HFFc6 (cell line): ENCODE data around the gene LHX2. TPM values are rescaled to one million over a fixed set of nuclear protein-coding genes. Genes with fewer than 3 reads are reported as not detected.
A peak's percentile ranks its signal among the peaks of the same experiment; 100 is the strongest.

Experiments used
- DNase-seq: peaks from one replicate; pipeline ENCODE4 v3.0.0-alpha.2; 2018
- H3K27ac Mint-ChIP-seq: 2 replicates; pipeline ENCODE4 v1.8.0; 2020; ENCODE audit warnings: mild to moderate bottlenecking, mixed read lengths
- H3K27me3 Mint-ChIP-seq: 2 replicates; pipeline ENCODE4 v1.8.0; 2021; ENCODE audit warnings: mild to moderate bottlenecking, moderate library complexity, mixed read lengths; ENCODE audit not compliant: insufficient read depth
- H3K36me3 Mint-ChIP-seq: 2 replicates; pipeline ENCODE4 v1.8.0; 2021; ENCODE audit warnings: low read depth, mixed read lengths
- H3K4me1 Mint-ChIP-seq: 2 replicates; pipeline ENCODE4 v1.8.0; 2020; ENCODE audit warnings: low read depth, mixed read lengths
- H3K4me3 Mint-ChIP-seq: 2 replicates; pipeline ENCODE4 v1.8.0; 2020; ENCODE audit warnings: mild to moderate bottlenecking, moderate library complexity, mixed read lengths
- H3K9me3 Mint-ChIP-seq: 2 replicates; pipeline ENCODE4 v1.8.0; 2020; ENCODE audit warnings: mild to moderate bottlenecking, mixed read lengths
- total RNA-seq, 6 experiments: library from RNA; stranded (reverse); fragmentation: NEBNext Ultra II Directional; extraction: Animal tissue kit (Norgen Biotek cat#: 25700); gene quantifications; 2 replicates in 1 of 6; 3 replicates in 5 of 6; pipeline ENCODE4 v1.2.3, GENCODE V29; 2021
- TF ChIP-seq, protein P1 (sequence below): fragments of 200-600 bp; sonication (generic); IDR thresholded peaks from 2 replicates; pipeline ENCODE4 v1.5.0; 2021; ENCODE audit warnings: antibody characterized with exemption, mild to moderate bottlenecking

Gene LHX2
- total RNA-seq, 6 experiments from 2014 or later: not detected

DNA sequence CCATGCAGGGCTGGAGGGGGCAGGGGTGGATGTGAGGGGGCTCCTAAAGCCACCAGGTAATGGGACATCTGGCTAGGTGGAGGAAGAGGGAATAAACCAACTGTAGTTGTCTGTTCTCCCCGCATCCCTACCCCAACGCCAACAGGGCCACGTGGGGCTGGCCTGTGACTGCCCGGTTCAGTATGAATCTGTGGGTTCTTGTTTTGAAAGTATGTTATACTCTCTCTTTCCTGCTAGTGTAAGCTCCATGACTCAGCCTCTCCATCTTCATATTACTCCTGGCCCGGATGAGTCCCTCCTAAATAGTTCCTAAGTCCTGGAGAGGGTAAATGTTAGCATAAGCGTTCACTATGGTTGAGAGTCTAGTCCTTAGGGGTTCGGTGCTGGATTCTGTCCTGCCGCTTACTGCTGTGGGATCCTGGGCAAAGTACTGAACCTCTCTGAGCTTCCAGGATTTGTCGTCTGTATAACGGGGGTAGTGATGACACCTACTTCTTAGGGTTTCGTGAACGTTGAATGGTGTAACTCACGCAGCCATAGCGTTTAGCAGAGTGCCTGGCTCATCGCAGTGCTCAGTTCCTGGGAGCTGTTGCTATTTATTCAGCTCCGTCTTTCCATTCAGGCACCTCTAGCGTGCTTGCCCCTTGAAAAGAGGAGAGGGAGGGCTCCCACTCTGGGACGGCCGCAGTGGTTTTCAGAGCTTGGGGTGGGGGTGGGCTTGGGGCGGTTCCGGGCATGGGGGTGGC, 28.8 kb downstream of the LHX2 start:
- Mint-ChIP-seq H3K27ac (no peak overlapping the region), H3K4me1 (peaks cover 15% of the 10 kb centered on the region), H3K9me3 (no peaks in the 10 kb centered on the region), H3K4me3 (peak overlapping the region; percentile 69), H3K36me3 (no peaks in the 10 kb centered on the region), H3K27me3 (peaks cover 42% of the 10 kb centered on the region)
- DNase-seq: peak; percentile 49
- TF ChIP-seq, protein P1, sequence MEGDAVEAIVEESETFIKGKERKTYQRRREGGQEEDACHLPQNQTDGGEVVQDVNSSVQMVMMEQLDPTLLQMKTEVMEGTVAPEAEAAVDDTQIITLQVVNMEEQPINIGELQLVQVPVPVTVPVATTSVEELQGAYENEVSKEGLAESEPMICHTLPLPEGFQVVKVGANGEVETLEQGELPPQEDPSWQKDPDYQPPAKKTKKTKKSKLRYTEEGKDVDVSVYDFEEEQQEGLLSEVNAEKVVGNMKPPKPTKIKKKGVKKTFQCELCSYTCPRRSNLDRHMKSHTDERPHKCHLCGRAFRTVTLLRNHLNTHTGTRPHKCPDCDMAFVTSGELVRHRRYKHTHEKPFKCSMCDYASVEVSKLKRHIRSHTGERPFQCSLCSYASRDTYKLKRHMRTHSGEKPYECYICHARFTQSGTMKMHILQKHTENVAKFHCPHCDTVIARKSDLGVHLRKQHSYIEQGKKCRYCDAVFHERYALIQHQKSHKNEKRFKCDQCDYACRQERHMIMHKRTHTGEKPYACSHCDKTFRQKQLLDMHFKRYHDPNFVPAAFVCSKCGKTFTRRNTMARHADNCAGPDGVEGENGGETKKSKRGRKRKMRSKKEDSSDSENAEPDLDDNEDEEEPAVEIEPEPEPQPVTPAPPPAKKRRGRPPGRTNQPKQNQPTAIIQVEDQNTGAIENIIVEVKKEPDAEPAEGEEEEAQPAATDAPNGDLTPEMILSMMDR: no peak

DNA sequence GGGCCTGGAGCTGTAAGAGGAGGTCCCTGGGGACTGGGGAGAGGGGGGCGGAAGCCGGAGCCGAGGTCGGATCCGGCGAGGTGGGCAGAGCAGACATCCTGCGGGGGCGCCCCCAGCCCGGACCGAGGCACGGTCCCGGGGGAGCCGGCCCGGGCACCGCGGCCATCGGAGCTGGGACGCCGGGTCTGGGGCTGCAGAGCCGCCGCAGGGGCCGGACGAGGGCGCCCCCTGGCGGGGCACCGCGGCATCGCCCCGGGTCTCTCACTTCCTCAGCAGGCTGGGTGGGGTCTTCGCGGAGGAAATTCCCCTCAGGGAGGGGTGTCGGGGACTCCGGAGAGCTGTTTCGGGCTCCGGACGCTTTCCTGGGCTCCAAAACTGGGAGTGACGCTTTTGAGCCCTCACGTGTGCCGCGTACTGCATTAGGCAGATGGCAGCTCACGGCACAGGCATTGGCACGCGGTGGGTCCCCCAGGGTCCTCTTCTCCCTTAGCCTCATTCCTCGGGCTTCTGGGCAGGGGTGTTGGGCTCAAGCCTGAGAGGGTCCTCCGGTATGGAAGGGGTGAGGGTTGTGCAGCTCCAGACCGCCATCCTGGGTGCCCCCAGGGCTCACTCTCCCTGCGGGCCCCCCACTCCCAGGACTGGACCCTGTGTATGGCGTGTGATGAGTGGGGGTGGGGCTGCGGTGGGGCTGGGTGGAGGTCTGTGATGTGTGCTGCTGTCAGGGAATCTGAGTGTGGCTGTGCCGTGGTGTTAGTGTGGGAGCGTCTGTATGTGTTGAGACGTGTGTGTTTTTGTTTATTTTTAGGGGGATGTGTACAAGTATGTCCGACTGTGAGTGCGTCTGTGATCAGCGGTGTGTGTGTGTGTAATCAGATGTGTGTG, 29.6 kb downstream of the LHX2 start:
- TF ChIP-seq, protein P1: peak; percentile 99
- Mint-ChIP-seq H3K36me3 (no peaks in the 10 kb centered on the region), H3K9me3 (no peaks in the 10 kb centered on the region), H3K4me1 (peaks cover 15% of the 10 kb centered on the region), H3K27me3 (peaks cover 38% of the 10 kb centered on the region), H3K4me3 (peak overlapping the region; percentile 29; the same call in 1 of the 2 replicates), H3K27ac (no peak overlapping the region)
- no peak for DNase-seq

DNA sequence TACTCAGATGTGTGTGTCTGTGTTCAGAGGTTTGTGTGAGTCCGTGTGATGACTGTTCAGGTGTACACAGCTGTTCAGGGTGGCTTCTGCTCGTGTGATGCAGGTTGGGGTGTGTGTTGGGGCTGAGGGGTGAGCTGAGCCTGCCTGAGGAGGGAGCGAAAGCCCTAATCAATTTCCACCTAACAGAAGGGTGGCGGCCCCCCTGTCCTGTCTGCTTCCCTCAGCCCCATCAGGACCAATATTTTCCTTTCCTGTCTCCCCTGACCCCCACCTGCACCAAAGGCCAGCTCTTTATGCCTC, 30.2 kb downstream of the LHX2 start:
- TF ChIP-seq, protein P1: no peak
- peaks cover 15% of the 10 kb centered on the region for H3K4me1 Mint-ChIP-seq
- H3K4me3 Mint-ChIP-seq: peak overlapping the region; percentile 29; the same call in 1 of the 2 replicates
- no peaks in the 10 kb centered on the region for H3K9me3 Mint-ChIP-seq
- H3K27ac Mint-ChIP-seq: no peak overlapping the region
- peaks cover 38% of the 10 kb centered on the region for H3K27me3 Mint-ChIP-seq
- no peaks in the 10 kb centered on the region for H3K36me3 Mint-ChIP-seq
- DNase-seq: no peak

DNA sequence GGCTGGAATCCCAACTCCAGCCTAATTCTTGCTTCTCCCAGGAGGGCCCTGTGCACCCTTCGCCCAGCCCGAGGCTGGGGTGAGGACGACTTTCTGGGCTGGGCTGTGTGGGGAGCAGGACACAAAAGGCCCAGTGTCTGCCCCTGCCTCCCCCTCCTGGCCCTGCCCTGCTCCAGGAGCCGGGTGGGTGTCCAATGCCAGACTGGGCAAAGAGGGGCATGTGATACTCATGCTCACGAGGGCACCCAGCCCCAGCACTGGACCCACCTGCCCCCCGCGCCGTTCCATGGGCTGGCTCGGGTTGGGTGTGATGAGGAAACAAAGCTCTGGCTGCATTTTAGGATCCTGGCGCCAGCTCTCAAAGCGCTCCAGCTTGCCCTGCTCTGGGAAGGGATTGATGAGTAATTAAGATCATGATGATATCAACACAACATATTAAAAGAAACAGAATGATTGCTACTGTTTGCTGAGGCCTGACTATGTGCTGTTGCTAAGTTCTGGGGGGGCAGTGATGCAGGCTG, 30.7 kb downstream of the LHX2 start:
- H3K4me3 Mint-ChIP-seq: no peak overlapping the region
- H3K27me3 Mint-ChIP-seq: peaks cover 41% of the 10 kb centered on the region

DNA sequence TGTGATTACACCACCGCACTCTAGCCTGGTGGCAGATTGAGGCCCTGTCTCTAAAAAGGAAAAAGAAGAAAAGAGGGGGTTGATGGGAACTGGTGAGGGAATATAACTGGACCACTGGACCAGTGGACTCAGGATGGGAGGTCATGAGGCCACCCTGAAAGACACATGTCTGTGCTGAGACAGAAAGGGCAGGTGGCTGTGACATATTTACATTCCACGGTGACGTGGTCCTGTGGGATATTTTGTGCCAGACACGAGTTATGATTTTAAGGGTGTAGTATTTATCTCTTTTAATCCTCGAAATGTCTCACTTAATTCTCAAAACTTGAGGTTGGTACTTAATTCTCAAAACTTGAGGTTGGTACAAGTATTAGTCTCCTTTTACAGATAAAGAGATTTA, 32.9 kb downstream of the LHX2 start:
- Mint-ChIP-seq H3K27me3 (peaks cover 43% of the 10 kb centered on the region), H3K4me3 (no peak overlapping the region)

More for the DNA sequence above, 30.7 kb downstream of the LHX2 start:
- Mint-ChIP-seq H3K4me1 (peaks cover 15% of the 10 kb centered on the region), H3K27ac (no peak overlapping the region), H3K9me3 (no peaks in the 10 kb centered on the region), H3K36me3 (no peaks in the 10 kb centered on the region)
- DNase-seq: no peak
- TF ChIP-seq, protein P1: no peak

More for the DNA sequence above, 32.9 kb downstream of the LHX2 start:
- H3K27ac Mint-ChIP-seq: no peak overlapping the region
- H3K9me3 Mint-ChIP-seq: no peaks in the 10 kb centered on the region
- DNase-seq: no peak
- H3K36me3 Mint-ChIP-seq: no peaks in the 10 kb centered on the region
- H3K4me1 Mint-ChIP-seq: peaks cover 15% of the 10 kb centered on the region
- TF ChIP-seq, protein P1: no peak
